HG02588 (cell line): Measurements from ENCODE around the gene TXLNG.
A peak's percentile ranks its signal among the peaks of the same experiment; 100 is the strongest.
"Not testable (repeated sequence)": the region's sequence is repeated elsewhere in the genome, so short reads cannot be mapped to it uniquely, and the experiment has no call there.

Source experiments
- ATAC-seq: cut with Tn5 transposase; IDR thresholded peaks from one replicate; pipeline ENCODE4 v1.9.1; 2021; ENCODE audit warnings: mild to moderate bottlenecking, moderate library complexity; ENCODE audit not compliant: unreplicated experiment

The TXLNG gene

GRCh38 chrX:16786139-16786790 lies at the start of gene TXLNG:
TXLNG (plus strand) TSS chrX:16786466; CDS start chrX:16786488, 22 bp downstream.
- ATAC-seq, result peak; percentile 98

GRCh38 chrX:16737024-16737423 lies 49.2 kb upstream of the TXLNG start:
- no peak for ATAC-seq

GRCh38 chrX:16739574-16739973 lies 46.7 kb upstream of the TXLNG start:
- no peak for ATAC-seq

GRCh38 chrX:16743604-16744325 lies 42.5 kb upstream of the TXLNG start:
- ATAC-seq, result no peak

GRCh38 chrX:16745102-16745501 lies 41.2 kb upstream of the TXLNG start:
- no peak for ATAC-seq

GRCh38 chrX:16745659-16746058 lies 40.6 kb upstream of the TXLNG start:
- no peak for ATAC-seq

- no peak for ATAC-seq
Observed at GRCh38 chrX:16748425-16748824, 37.8 kb upstream of the TXLNG start.

GRCh38 chrX:16750136-16750535 lies 36.1 kb upstream of the TXLNG start:
- ATAC-seq, result no peak

- ATAC-seq, result no peak
Observed at GRCh38 chrX:16754019-16754418, 32.2 kb upstream of the TXLNG start.

- no peak for ATAC-seq
Observed at GRCh38 chrX:16756724-16757123, 29.5 kb upstream of the TXLNG start.

GRCh38 chrX:16761500-16761899 lies 24.8 kb upstream of the TXLNG start:
- not testable (repeated sequence) for ATAC-seq

- no peak for ATAC-seq
Observed at GRCh38 chrX:16762579-16762978, 23.7 kb upstream of the TXLNG start.

GRCh38 chrX:16765594-16765993 lies 20.7 kb upstream of the TXLNG start:
- no peak for ATAC-seq

GRCh38 chrX:16770970-16771482 lies 15.2 kb upstream of the TXLNG start:
- no peak for ATAC-seq

- no peak for ATAC-seq
Observed at GRCh38 chrX:16771483-16772398, 14.5 kb upstream of the TXLNG start.

GRCh38 chrX:16772460-16772859 lies 13.8 kb upstream of the TXLNG start:
- no peak for ATAC-seq

- ATAC-seq, result no peak
Observed at GRCh38 chrX:16774746-16775145, 11.5 kb upstream of the TXLNG start.

- no peak for ATAC-seq
Observed at GRCh38 chrX:16778545-16778944, 7.7 kb upstream of the TXLNG start.

- ATAC-seq, result no peak
Observed at GRCh38 chrX:16778993-16779392, 7.3 kb upstream of the TXLNG start.

- not testable (repeated sequence) for ATAC-seq
Observed at GRCh38 chrX:16779815-16780214, 6.5 kb upstream of the TXLNG start.

GRCh38 chrX:16783452-16783851 lies 2.8 kb upstream of the TXLNG start:
- no peak for ATAC-seq
